ENCODE measurements around the gene ATP2C1. TPM values are rescaled to one million over a fixed set of nuclear protein-coding genes. Genes with fewer than 3 reads are reported as not detected.

The ATP2C1 gene
- total and polyA plus RNA-seq, 2 donors (not counting 3 experiments of a cell fraction or from before 2014, with no cell fraction given) = 50.1 to 73.3 TPM

GRCh38 chr3:131028844-131029243 lies 135.0 kb downstream of the ATP2C1 start:
- Histone ChIP-seq H3K27me3 (ENCODE audit: control insufficient read depth in 2 of 2, insufficient read depth in 2 of 2, low read length in 2 of 2) (no peaks in the 10 kb centered on the region), H3K9me3 (replicated peaks; ENCODE audit: control insufficient read depth, insufficient read depth, low read length) (no peaks in the 10 kb centered on the region), H3K9ac (replicated peaks; ENCODE audit: extremely low read depth, insufficient read depth, low read length) (no peak overlapping the region), H3K4me3 (replicated peaks in 1 of 3; ENCODE audit: insufficient read depth in 1 of 3, low read depth in 1 of 3, low read length in 3 of 3) (no peak overlapping the region), H3K27ac (ENCODE audit: insufficient read depth, low read depth, low read length) (no peak overlapping the region), H3K4me2 (ENCODE audit: insufficient read depth, low read length) (no peak overlapping the region), H3K4me1 (ENCODE audit: control insufficient read depth, extremely low read depth, insufficient read depth, low read length) (peaks cover 15% of the 10 kb centered on the region), H3K9me1 (replicated peaks; ENCODE audit: control insufficient read depth, extremely low read depth, insufficient read depth, low read length) (no peaks in the 10 kb centered on the region), H3K36me3 (ENCODE audit: control insufficient read depth in 2 of 2, extremely low read depth in 1 of 2, insufficient read depth in 2 of 2, low read length in 2 of 2) (no peaks in the 10 kb centered on the region), H3K79me2 (ENCODE audit: control insufficient read depth, insufficient read depth, low read length) (no peaks in the 10 kb centered on the region), H2AFZ (ENCODE audit: low read depth, low read length) (no peak overlapping the region), H4K20me1 (replicated peaks; ENCODE audit: control insufficient read depth, extremely low read depth, insufficient read depth, low read length) (no peaks in the 10 kb centered on the region)
- FAIRE-seq = no peak
- ChIA-PET CTCF (interaction anchor here (0.7 to 1.3 kb wide), 2 partner anchors 1000 to 1006 kb away, joined by 3 read pairs; partner anchors contain the start of gene CPNE4), POLR2A (no interaction called here)
- no peak for DNase-seq (ENCODE audit: low read depth, low spot score)
- dilution Hi-C loops (cut with MboI; ENCODE audit: extremely low pct_ligation_motif_present, low sequenced_read_pairs) (no loop called here), intact Hi-C loops (cut with micrococcal nuclease) (loop anchor here (10.0 kb wide), 1 partner anchor 284 kb away; the partner anchor contains the start of gene PIK3R4)
- TF ChIP-seq, protein P1, sequence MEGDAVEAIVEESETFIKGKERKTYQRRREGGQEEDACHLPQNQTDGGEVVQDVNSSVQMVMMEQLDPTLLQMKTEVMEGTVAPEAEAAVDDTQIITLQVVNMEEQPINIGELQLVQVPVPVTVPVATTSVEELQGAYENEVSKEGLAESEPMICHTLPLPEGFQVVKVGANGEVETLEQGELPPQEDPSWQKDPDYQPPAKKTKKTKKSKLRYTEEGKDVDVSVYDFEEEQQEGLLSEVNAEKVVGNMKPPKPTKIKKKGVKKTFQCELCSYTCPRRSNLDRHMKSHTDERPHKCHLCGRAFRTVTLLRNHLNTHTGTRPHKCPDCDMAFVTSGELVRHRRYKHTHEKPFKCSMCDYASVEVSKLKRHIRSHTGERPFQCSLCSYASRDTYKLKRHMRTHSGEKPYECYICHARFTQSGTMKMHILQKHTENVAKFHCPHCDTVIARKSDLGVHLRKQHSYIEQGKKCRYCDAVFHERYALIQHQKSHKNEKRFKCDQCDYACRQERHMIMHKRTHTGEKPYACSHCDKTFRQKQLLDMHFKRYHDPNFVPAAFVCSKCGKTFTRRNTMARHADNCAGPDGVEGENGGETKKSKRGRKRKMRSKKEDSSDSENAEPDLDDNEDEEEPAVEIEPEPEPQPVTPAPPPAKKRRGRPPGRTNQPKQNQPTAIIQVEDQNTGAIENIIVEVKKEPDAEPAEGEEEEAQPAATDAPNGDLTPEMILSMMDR (IDR thresholded peaks at IDR 0.05; ENCODE audit: extremely low read depth in 1 of 2, insufficient read depth in 1 of 2, low read depth in 1 of 2, low read length in 2 of 2) = no peak
- no TSS peak for BruUV-seq (replicated peaks)

DNA sequence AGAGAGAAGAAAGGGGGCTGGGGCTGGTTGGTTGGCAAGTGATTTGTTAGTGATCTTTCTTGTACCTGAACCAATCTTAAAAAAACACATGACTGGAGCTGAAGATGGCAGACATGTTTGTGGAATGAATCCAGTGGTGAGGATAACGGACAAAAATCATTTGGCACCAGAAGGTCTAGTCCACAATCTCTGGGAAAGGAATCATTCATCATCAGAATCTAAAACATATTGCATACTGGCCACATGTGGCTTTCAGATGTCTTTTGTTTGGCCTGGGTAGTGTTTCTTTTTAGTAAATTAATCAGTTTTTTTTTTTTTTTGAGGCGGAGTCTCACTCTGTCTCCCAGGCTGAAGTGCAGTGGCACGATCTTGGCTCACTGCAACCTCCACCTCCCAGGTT lies 137.8 kb downstream of the ATP2C1 start:
- H2AFZ ChIP-seq (ENCODE audit: low read depth, low read length) = no peak overlapping the region
- H4K20me1 ChIP-seq (replicated peaks; ENCODE audit: control insufficient read depth, extremely low read depth, insufficient read depth, low read length) = no peaks in the 10 kb centered on the region
- H3K9me1 ChIP-seq (replicated peaks; ENCODE audit: control insufficient read depth, extremely low read depth, insufficient read depth, low read length) = no peaks in the 10 kb centered on the region
- dilution Hi-C loops (cut with MboI; ENCODE audit: extremely low pct_ligation_motif_present, low sequenced_read_pairs) = no loop called here
- no peak for TF ChIP-seq EZH2 (IDR thresholded peaks at IDR 0.05; ENCODE audit: borderline replicate concordance, low read depth, low read length, severe bottlenecking)
- TF ChIP-seq JUN (IDR thresholded peaks at IDR 0.05; ENCODE audit: borderline replicate concordance, insufficient read depth, insufficient read length, low read depth) = no peak
- TF ChIP-seq MAX (IDR thresholded peaks at IDR 0.05; ENCODE audit: insufficient read depth, insufficient read length) = no peak
- TF ChIP-seq POLR2A (IDR thresholded peaks at IDR 0.05; ENCODE audit: low read depth, low read length) = no peak
- no peak for TF ChIP-seq GATA2 (IDR thresholded peaks at IDR 0.05; ENCODE audit: insufficient read depth, insufficient read length, low read depth, low read length)
- TF ChIP-seq FOS (IDR thresholded peaks at IDR 0.05; ENCODE audit: borderline replicate concordance, insufficient read depth, low read length) = no peak
- no peak for TF ChIP-seq POLR2AphosphoS5 (IDR thresholded peaks at IDR 0.05; ENCODE audit: insufficient read depth, low read depth, low read length)
- no peak for TF ChIP-seq MYC (IDR thresholded peaks at IDR 0.05; ENCODE audit: low read depth, low read length)
- TF ChIP-seq, protein P1 (IDR thresholded peaks at IDR 0.05; ENCODE audit: extremely low read depth in 1 of 2, insufficient read depth in 1 of 2, low read depth in 1 of 2, low read length in 2 of 2) = no peak
- ChIA-PET POLR2A (no interaction called here), CTCF (interaction anchor here (1.1 to 3.0 kb wide), 3 partner anchors 111 to 1003 kb away, joined by 3 to 42 read pairs (median 17); partner anchors contain the start of gene CPNE4)
- no peaks in the 10 kb centered on the region for H3K79me2 ChIP-seq (ENCODE audit: control insufficient read depth, insufficient read depth, low read length)
- H3K9me3 ChIP-seq (replicated peaks; ENCODE audit: control insufficient read depth, insufficient read depth, low read length) = no peaks in the 10 kb centered on the region
- intact Hi-C loops (cut with micrococcal nuclease) = loop anchor here (2.0 kb wide), 1 partner anchor 763 kb away; no protein-coding TSS in a partner anchor
- no TSS peak for BruUV-seq (replicated peaks)
- no peaks in the 10 kb centered on the region for H3K36me3 ChIP-seq (ENCODE audit: control insufficient read depth in 2 of 2, extremely low read depth in 1 of 2, insufficient read depth in 2 of 2, low read length in 2 of 2)
- H3K4me1 ChIP-seq (ENCODE audit: control insufficient read depth, extremely low read depth, insufficient read depth, low read length) = peaks cover 5% of the 10 kb centered on the region
- H3K4me2 ChIP-seq (ENCODE audit: insufficient read depth, low read length) = no peak overlapping the region
- no peak overlapping the region for H3K4me3 ChIP-seq (replicated peaks in 1 of 3; ENCODE audit: insufficient read depth in 1 of 3, low read depth in 1 of 3, low read length in 3 of 3)
- no peak overlapping the region for H3K9ac ChIP-seq (replicated peaks; ENCODE audit: extremely low read depth, insufficient read depth, low read length)
- no peak overlapping the region for H3K27ac ChIP-seq (ENCODE audit: insufficient read depth, low read depth, low read length)
- no peaks in the 10 kb centered on the region for H3K27me3 ChIP-seq (ENCODE audit: control insufficient read depth in 2 of 2, insufficient read depth in 2 of 2, low read length in 2 of 2)
- DNase-seq (ENCODE audit: low read depth, low spot score) (no peak), FAIRE-seq (no peak)

Measured in endothelial cell of umbilical vein (primary cell).